ENCODE measurements around the gene ALDH3B1. TPM values are rescaled to one million over a fixed set of nuclear protein-coding genes. Genes with fewer than 3 reads are reported as not detected.

ALDH3B1 gene
- total RNA-seq, 1 donor from 2014 or later = 1.3 TPM

GRCh38 chr11:68036141-68036716, 26.1 kb downstream of the ALDH3B1 start:
- Histone ChIP-seq H3K4me2 (ENCODE audit: low read length) (no peak overlapping the region), H3K79me2 (ENCODE audit: insufficient read depth, low read length) (peaks cover 56% of the 10 kb centered on the region), H3K27ac (ENCODE audit: low read depth, low read length) (no peak overlapping the region), H4K20me1 (ENCODE audit: insufficient read depth, low read length) (no peaks in the 10 kb centered on the region), H3K4me3 (ENCODE audit: insufficient read depth, low read depth, low read length) (no peak overlapping the region), H3K36me3 (ENCODE audit: insufficient read depth, low read length) (no peaks in the 10 kb centered on the region), H3K27me3 (ENCODE audit: insufficient read depth, low read length) (no peaks in the 10 kb centered on the region), H3K9ac (ENCODE audit: low read length) (no peak overlapping the region), H2AFZ (ENCODE audit: low read depth, low read length) (no peak overlapping the region), H3K9me3 (ENCODE audit: insufficient read depth, low read depth, low read length) (no peaks in the 10 kb centered on the region), H3K4me1 (ENCODE audit: insufficient read depth, low read length) (peaks cover 40% of the 10 kb centered on the region)
- FAIRE-seq (no peak), DNase-seq (ENCODE audit: low read depth) (no peak)
- Mint-ChIP-seq H3K9me3 (ENCODE audit: unreplicated experiment) (no peaks in the 10 kb centered on the region), H3K27ac (ENCODE audit: unreplicated experiment) (no peak overlapping the region), H3K4me1 (ENCODE audit: low read depth, unreplicated experiment) (peaks cover 12% of the 10 kb centered on the region), H3K27me3 (ENCODE audit: low read depth, unreplicated experiment) (no peaks in the 10 kb centered on the region), H3K4me3 (ENCODE audit: unreplicated experiment) (no peak overlapping the region), H3K36me3 (ENCODE audit: low read depth, unreplicated experiment) (peaks cover 4% of the 10 kb centered on the region)
- TF ChIP-seq CTCF (IDR thresholded peaks at IDR 0.05; ENCODE audit: insufficient read depth, low read depth, low read length) (no peak), EZH2 (IDR thresholded peaks at IDR 0.05; ENCODE audit: insufficient read depth, low read length) (no peak)

GRCh38 chr11:68036717-68037239, 26.7 kb downstream of the ALDH3B1 start:
- peaks cover 4% of the 10 kb centered on the region for H3K36me3 Mint-ChIP-seq (ENCODE audit: low read depth, unreplicated experiment)
- H3K79me2 ChIP-seq (ENCODE audit: insufficient read depth, low read length) = peaks cover 56% of the 10 kb centered on the region
- no peak for TF ChIP-seq CTCF (IDR thresholded peaks at IDR 0.05; ENCODE audit: insufficient read depth, low read depth, low read length)
- no peak for TF ChIP-seq EZH2 (IDR thresholded peaks at IDR 0.05; ENCODE audit: insufficient read depth, low read length)
- H3K9ac ChIP-seq (ENCODE audit: low read length) = no peak overlapping the region
- H3K27ac Mint-ChIP-seq (ENCODE audit: unreplicated experiment) = no peak overlapping the region
- DNase-seq (ENCODE audit: low read depth) (no peak), FAIRE-seq (no peak)
- H3K9me3 ChIP-seq (ENCODE audit: insufficient read depth, low read depth, low read length) = no peaks in the 10 kb centered on the region
- no peak overlapping the region for H3K4me2 ChIP-seq (ENCODE audit: low read length)
- no peak overlapping the region for H3K27ac ChIP-seq (ENCODE audit: low read depth, low read length)
- peaks cover 8% of the 10 kb centered on the region for H3K4me1 Mint-ChIP-seq (ENCODE audit: low read depth, unreplicated experiment)
- no peaks in the 10 kb centered on the region for H3K9me3 Mint-ChIP-seq (ENCODE audit: unreplicated experiment)
- H3K4me3 Mint-ChIP-seq (ENCODE audit: unreplicated experiment) = no peak overlapping the region
- H4K20me1 ChIP-seq (ENCODE audit: insufficient read depth, low read length) = peaks cover 4% of the 10 kb centered on the region
- no peaks in the 10 kb centered on the region for H3K27me3 Mint-ChIP-seq (ENCODE audit: low read depth, unreplicated experiment)
- H3K4me1 ChIP-seq (ENCODE audit: insufficient read depth, low read length) = peaks cover 34% of the 10 kb centered on the region
- H2AFZ ChIP-seq (ENCODE audit: low read depth, low read length) = no peak overlapping the region
- no peaks in the 10 kb centered on the region for H3K36me3 ChIP-seq (ENCODE audit: insufficient read depth, low read length)
- no peak overlapping the region for H3K4me3 ChIP-seq (ENCODE audit: insufficient read depth, low read depth, low read length)
- H3K27me3 ChIP-seq (ENCODE audit: insufficient read depth, low read length) = no peaks in the 10 kb centered on the region
